A673 (cell line): Measurements from ENCODE around the gene HBG1. TPM values are rescaled to one million over a fixed set of nuclear protein-coding genes. Genes with fewer than 3 reads are reported as not detected.
"Not testable (repeated sequence)": the region's sequence is repeated elsewhere in the genome, so short reads cannot be mapped to it uniquely, and the experiment has no call there.

ENCODE experiments used
- Bru-seq: library from RNA; stranded (reverse); fragments of 400-500 nt; gene quantifications from one replicate; lab custom pipeline; 2021; lab: Mats Ljungman, UMichigan
- BruChase-seq, 2 experiments: library from RNA; stranded (reverse); fragments of 400-500 nt; gene quantifications; one replicate each; lab custom pipeline; 2021; lab: Mats Ljungman, UMichigan
- BruUV-seq: library from RNA; stranded (reverse); fragments of 400-500 nt; replicated peaks from 2 replicates; lab custom pipeline; 2021; lab: Mats Ljungman, UMichigan
- CTCF ChIA-PET: fragments of 300-600 bp; sonication (Branson Sonifier 250); formaldehyde crosslinking; loops from one replicate; lab custom pipeline; 2022; ENCODE audit warnings: antibody characterized with exemption; lab: Charles Lee
- POLR2A ChIA-PET: fragments of 300-600 bp; sonication (Branson Sonifier 250); formaldehyde crosslinking; loops from one replicate; lab custom pipeline; 2022; ENCODE audit warnings: antibody characterized with exemption; ENCODE audit not compliant: low non-redundant PET; lab: Charles Lee
- DNase-seq: peaks from one replicate; pipeline ENCODE4 v3.0.0-alpha.2; 2015; ENCODE audit warnings: low spot score
- H3K27ac ChIP-seq: fragments of 200-600 bp; sonication (generic); 2 replicates; pipeline ENCODE4 v1.5.1; 2016; ENCODE audit warnings: mixed run types, low read depth, mild to moderate bottlenecking, mixed read lengths, antibody characterized with exemption, low read length; ENCODE audit not compliant: poor library complexity, severe bottlenecking
- H3K27me3 ChIP-seq: fragments of 200-600 bp; sonication (generic); replicated peaks from 2 replicates; pipeline ENCODE4 v1.6.1; 2017; ENCODE audit warnings: mixed run types, low read depth, mild to moderate bottlenecking, mixed read lengths, antibody characterized with exemption, low read length; ENCODE audit not compliant: insufficient read depth, poor library complexity
- H3K36me3 ChIP-seq: fragments of 200-600 bp; sonication (generic); 2 replicates; pipeline ENCODE4 v1.6.1; 2016; ENCODE audit warnings: mixed run types, mild to moderate bottlenecking, mixed read lengths, antibody characterized with exemption, low read length; ENCODE audit not compliant: insufficient read depth, poor library complexity, severe bottlenecking
- H3K4me1 ChIP-seq: fragments of 200-600 bp; sonication (generic); 2 replicates; pipeline ENCODE4 v1.6.1; 2017; ENCODE audit warnings: mixed run types, mild to moderate bottlenecking, mixed read lengths, antibody characterized with exemption, low read length; ENCODE audit not compliant: insufficient read depth, poor library complexity, severe bottlenecking
- H3K4me3 ChIP-seq: fragments of 200-600 bp; sonication (generic); 2 replicates; pipeline ENCODE4 v1.5.1; 2016; ENCODE audit warnings: low read depth, mixed run types, mild to moderate bottlenecking, mixed read lengths, low read length; ENCODE audit not compliant: poor library complexity, severe bottlenecking
- H3K9me3 ChIP-seq: fragments of 200-600 bp; sonication (generic); 2 replicates; pipeline ENCODE4 v1.6.1; 2016; ENCODE audit warnings: mixed run types, low read depth, mild to moderate bottlenecking, mixed read lengths, antibody characterized with exemption, low read length; ENCODE audit not compliant: poor library complexity, severe bottlenecking
- EZH2 ChIP-seq: fragments of 200-600 bp; sonication (generic); IDR thresholded peaks from 2 replicates; pipeline ENCODE4 v1.6.1; 2017; ENCODE audit warnings: borderline replicate concordance, low read depth, mild to moderate bottlenecking, mixed read lengths, antibody characterized with exemption, low read length; ENCODE audit not compliant: poor library complexity, severe bottlenecking
- intact Hi-C: fragments of 100-400 bp; cut with micrococcal nuclease; formaldehyde crosslinking; loops from one replicate; pipeline ENCODE4 v1.10.0; 2022; ENCODE audit not compliant: unreplicated experiment
- long read RNA-seq: library from polyadenylated mRNA; stranded (forward); transcript quantifications from one replicate; pipeline ENCODE4 v2.0.0, GENCODE V29; 2022
- total RNA-seq: library from RNA; stranded (reverse); gene quantifications from 2 replicates; pipeline ENCODE4 v1.2.3, GENCODE V29; 2021
- TF ChIP-seq, protein P1 (sequence below): fragments of 300-800, 200-600 bp; sonication (generic); conservative IDR thresholded peaks from 2 replicates; pipeline ENCODE4 v1.5.1; 2017; ENCODE audit warnings: low read depth, mild to moderate bottlenecking, antibody characterized with exemption, low read length, moderate library complexity, mixed read lengths

HBG1 gene
- total RNA-seq (not detected in 2 replicates), Bru-seq, nascent RNA (not detected), BruChase-seq, experiment 1, labeled RNA remaining after a 2-hour chase (not detected), BruChase-seq, experiment 2, labeled RNA remaining after a 6-hour chase (not detected)
- long read RNA-seq: 0 reads

DNA sequence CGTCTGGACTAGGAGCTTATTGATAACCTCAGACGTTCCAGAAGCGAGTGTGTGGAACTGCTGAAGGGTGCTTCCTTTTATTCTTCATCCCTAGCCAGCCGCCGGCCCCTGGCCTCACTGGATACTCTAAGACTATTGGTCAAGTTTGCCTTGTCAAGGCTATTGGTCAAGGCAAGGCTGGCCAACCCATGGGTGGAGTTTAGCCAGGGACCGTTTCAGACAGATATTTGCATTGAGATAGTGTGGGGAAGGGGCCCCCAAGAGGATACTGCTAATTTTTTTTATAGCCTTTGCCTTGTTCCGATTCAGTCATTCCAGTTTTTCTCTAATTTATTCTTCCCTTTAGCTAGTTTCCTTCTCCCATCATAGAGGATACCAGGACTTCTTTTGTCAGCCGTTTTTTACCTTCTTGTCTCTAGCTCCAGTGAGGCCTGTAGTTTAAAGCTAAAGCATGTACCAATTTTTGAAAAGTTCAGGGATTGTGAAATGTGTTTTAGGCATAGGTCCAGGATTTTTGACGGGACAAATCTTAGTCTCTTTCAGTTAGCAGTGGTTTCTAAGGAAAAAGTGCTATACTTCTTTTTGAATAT is at the start of gene HBG1:
Gene HBG1, minus strand, starts transcription at position 51 of the 590 bp plus-strand sequence. CDS start 53 bp downstream, outside the sequence.
- H3K27ac ChIP-seq, H3K27me3 ChIP-seq, POLR2A ChIA-PET, H3K4me1 ChIP-seq, H3K9me3 ChIP-seq, BruUV-seq, DNase-seq, CTCF ChIA-PET, intact Hi-C loops, H3K4me3 ChIP-seq, H3K36me3 ChIP-seq: not testable (repeated sequence)

DNA sequence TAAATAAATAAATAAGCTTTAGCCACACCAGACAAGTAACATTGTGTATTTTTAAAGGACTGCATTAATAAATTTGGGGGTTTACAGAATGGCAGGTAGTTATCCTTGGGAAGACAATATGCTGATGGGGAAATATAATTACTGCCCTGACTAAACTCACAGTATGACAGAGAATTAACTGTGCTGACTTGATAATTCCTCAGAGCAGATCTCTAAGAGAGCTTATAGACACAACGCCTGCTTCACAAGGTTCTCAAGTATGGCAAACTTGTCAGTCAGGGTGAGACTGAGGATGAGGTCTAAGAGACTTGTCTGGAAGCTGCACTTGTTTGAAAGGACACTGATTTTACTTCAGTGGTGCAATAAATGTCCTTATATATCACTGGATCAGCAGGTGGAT is 48.8 kb upstream of the HBG1 start:
- no peaks in the 10 kb centered on the region for H3K36me3 ChIP-seq
- CTCF ChIA-PET: no interaction called here

DNA sequence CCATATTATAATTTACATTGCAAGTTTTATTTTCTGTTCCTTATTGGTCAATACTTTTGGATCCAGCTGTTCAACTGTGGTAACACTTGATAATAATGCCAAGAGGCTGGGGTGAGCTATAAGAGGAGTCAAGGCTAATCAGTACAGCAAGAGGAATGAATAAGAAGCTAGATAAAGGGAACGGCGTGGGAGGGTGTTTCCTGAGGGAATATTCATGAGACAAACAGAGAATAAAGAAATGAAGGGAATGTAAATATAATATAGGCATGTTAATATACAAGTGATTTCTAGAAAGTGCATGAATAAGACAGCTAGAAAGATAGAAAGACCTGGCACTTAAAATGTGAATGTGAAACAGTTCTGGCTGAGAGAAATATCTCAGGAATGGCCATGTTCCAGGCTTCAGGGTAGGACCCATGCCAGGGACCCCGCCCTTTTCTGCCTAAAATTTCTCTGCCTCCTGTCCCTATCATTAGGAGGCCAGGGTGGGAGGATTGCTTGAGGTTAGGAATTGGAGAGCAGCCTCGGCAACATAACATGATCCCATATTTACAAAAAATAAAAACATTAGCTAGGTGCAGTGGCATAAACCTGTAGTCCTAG is 48.2 kb upstream of the HBG1 start:
- no peak overlapping the region for H3K27ac ChIP-seq
- DNase-seq: peak; percentile 64
- H3K9me3 ChIP-seq: no peaks in the 10 kb centered on the region
- CTCF ChIA-PET: no interaction called here
- TF ChIP-seq, protein P1, sequence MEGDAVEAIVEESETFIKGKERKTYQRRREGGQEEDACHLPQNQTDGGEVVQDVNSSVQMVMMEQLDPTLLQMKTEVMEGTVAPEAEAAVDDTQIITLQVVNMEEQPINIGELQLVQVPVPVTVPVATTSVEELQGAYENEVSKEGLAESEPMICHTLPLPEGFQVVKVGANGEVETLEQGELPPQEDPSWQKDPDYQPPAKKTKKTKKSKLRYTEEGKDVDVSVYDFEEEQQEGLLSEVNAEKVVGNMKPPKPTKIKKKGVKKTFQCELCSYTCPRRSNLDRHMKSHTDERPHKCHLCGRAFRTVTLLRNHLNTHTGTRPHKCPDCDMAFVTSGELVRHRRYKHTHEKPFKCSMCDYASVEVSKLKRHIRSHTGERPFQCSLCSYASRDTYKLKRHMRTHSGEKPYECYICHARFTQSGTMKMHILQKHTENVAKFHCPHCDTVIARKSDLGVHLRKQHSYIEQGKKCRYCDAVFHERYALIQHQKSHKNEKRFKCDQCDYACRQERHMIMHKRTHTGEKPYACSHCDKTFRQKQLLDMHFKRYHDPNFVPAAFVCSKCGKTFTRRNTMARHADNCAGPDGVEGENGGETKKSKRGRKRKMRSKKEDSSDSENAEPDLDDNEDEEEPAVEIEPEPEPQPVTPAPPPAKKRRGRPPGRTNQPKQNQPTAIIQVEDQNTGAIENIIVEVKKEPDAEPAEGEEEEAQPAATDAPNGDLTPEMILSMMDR: no peak
- no peak for TF ChIP-seq EZH2
- BruUV-seq: no TSS peak
- H3K4me1 ChIP-seq: no peaks in the 10 kb centered on the region
- POLR2A ChIA-PET: no interaction called here
- H3K36me3 ChIP-seq: no peaks in the 10 kb centered on the region
- intact Hi-C loops: no loop called here
- no peaks in the 10 kb centered on the region for H3K27me3 ChIP-seq
- H3K4me3 ChIP-seq: no peak overlapping the region

More for the DNA sequence above, 48.8 kb upstream of the HBG1 start:
- Histone ChIP-seq H3K4me1 (no peaks in the 10 kb centered on the region), H3K27ac (no peak overlapping the region), H3K9me3 (no peaks in the 10 kb centered on the region), H3K4me3 (no peak overlapping the region), H3K27me3 (no peaks in the 10 kb centered on the region)
- no TSS peak for BruUV-seq
- no peak for DNase-seq
- TF ChIP-seq, protein P1: no peak
- TF ChIP-seq EZH2: no peak
- POLR2A ChIA-PET: no interaction called here
- intact Hi-C loops: no loop called here

DNA sequence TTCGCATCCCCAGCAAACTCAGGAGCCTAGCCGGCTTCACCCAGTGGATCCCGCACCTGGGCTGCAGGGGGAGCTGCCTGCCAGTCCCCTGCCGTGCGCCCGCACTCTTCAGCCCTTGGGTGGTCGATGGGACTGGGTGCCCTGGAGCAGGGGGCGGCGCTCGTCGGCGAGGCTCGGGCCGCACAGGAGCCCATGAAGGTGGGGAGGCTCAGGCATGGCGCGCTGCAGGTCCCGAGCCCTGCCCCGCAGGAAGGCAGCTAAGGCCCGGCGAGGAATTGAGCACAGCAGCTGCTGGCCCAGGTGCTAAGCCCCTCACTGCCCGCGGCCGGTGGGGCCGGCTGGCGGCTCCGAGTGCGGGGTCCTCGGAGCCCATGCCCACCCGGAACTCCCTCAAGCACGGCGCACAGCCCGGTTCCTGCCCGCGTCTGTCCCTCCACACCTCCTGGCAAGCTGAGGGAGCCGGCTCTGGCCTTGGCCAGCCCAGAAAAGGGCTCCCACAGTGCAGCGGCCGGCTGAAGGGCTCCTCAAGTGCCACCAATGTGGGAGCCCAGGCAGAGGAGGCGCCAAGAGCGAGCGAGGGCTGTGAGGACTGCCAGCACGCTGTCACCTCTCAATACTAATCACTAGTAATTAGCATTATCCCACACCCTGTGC is 44.8 kb upstream of the HBG1 start:
- CTCF ChIA-PET, DNase-seq, H3K27me3 ChIP-seq, POLR2A ChIA-PET, H3K36me3 ChIP-seq, H3K9me3 ChIP-seq, H3K4me1 ChIP-seq, BruUV-seq, H3K4me3 ChIP-seq, H3K27ac ChIP-seq: not testable (repeated sequence)
- intact Hi-C loops: loop anchor here (5.0 kb wide), 1 partner anchor 172 kb away; no protein-coding TSS in a partner anchor
